H1 (cell line): ENCODE data around the gene ALDH1A3. TPM values are rescaled to one million over a fixed set of nuclear protein-coding genes. Genes with fewer than 3 reads are reported as not detected.

Experiments used
- BACH1 ChIP-seq: IDR thresholded peaks from 2 replicates; pipeline ENCODE4 v1.6.1; 2012; ENCODE audit warnings: low read length, improper control_type of control experiment
- BCL11A ChIP-seq, 2 experiments: IDR thresholded peaks; one replicate each; pipeline ENCODE4 v1.6.1; 2011; ENCODE audit warnings: low read depth in 2 of 2, low read length in 2 of 2, mild to moderate bottlenecking in 2 of 2
- CHD1 ChIP-seq: IDR thresholded peaks from 2 replicates; pipeline ENCODE4 v1.6.1; 2012; ENCODE audit warnings: low read depth, low read length, improper control_type of control experiment
- CHD7 ChIP-seq: fragments of 300-600 bp; sonication (generic); IDR thresholded peaks from 2 replicates; pipeline ENCODE4 v1.7.1; 2012; ENCODE audit warnings: low read length, moderate library complexity, mild to moderate bottlenecking, inconsistent platforms; ENCODE audit not compliant: insufficient replicate concordance
- CREB1 ChIP-seq: IDR thresholded peaks from 2 replicates; pipeline ENCODE4 v1.6.1; 2012; ENCODE audit warnings: inconsistent platforms
- HDAC2 ChIP-seq, 2 experiments: fragments of 300-600 bp in 1 of 2; sonication (generic) in 1 of 2; IDR thresholded peaks; 2 replicates each; pipeline ENCODE4 v1.6.1; 2011 to 2012; ENCODE audit warnings: low read depth in 2 of 2, low read length in 2 of 2, mild to moderate bottlenecking in 2 of 2, moderate library complexity in 2 of 2, borderline replicate concordance in 1 of 2, inconsistent platforms in 1 of 2
- MAX ChIP-seq: IDR thresholded peaks from 2 replicates; pipeline ENCODE4 v1.6.1; 2012; ENCODE audit warnings: inconsistent platforms
- RAD21 ChIP-seq, 2 experiments: IDR thresholded peaks in 1 of 2; conservative IDR thresholded peaks in 1 of 2; 2 replicates each; pipeline ENCODE4 v1.6.1; 2011; ENCODE audit warnings: low read depth in 2 of 2, low read length in 2 of 2, improper control_type of control experiment in 1 of 2, inconsistent platforms in 1 of 2, mild to moderate bottlenecking in 1 of 2, moderate library complexity in 1 of 2
- polyA plus RNA-seq, 7 experiments: library from polyadenylated mRNA; depleted of rRNA in 3 of 7; stranded (reverse) in 5 of 7; unstranded in 2 of 7; fragments of >200 nt in 5 of 7; fragments of 200-250 nt in 2 of 7; gene quantifications; 1 replicate in 5 of 7; 2 replicates in 1 of 7; 4 replicates in 1 of 7; pipeline versions ENCODE4 v1.2.1 to v1.2.3, GENCODE V29; 2011 to 2013; ENCODE audit warnings: missing spikeins in 2 of 7, mixed read lengths in 2 of 7
- total RNA-seq: library from RNA; stranded (reverse); fragmentation: NEBNext Ultra II Directional; extraction: Animal tissue kit (Norgen Biotek cat#: 25700); gene quantifications from 2 replicates; pipeline ENCODE4 v1.2.1, GENCODE V29; 2021

Gene ALDH1A3
- total and polyA plus RNA-seq, 2 of the 8 experiments (the other 6 are each of a cell fraction or from before 2014, with no cell fraction given) = 2.2 to 5.5 TPM

- TF ChIP-seq CHD7 (no peak), CREB1 (peak; percentile 50), MAX (peak; percentile 68), HDAC2 (IDR thresholded peaks at IDR 0.05; ENCODE audit: borderline replicate concordance in 1 of 2, low read depth in 2 of 2, low read length in 2 of 2) (peak in 1 of 2 experiments; percentile 43; a peak in 1 of 4 replicates), BACH1 (peak; percentile 46; the same call in 1 of the 2 replicates), RAD21 (IDR thresholded peaks at IDR 0.05 in 1 of 2, conservative IDR thresholded peaks at IDR 0.05 in 1 of 2; ENCODE audit: low read depth in 2 of 2, low read length in 2 of 2) (peak; percentile 84 to 86), BCL11A (IDR thresholded peaks at IDR 0.05; ENCODE audit: low read depth in 2 of 2, low read length in 2 of 2) (no peak), CHD1 (no peak)
These were observed 38.5 kb downstream of the ALDH1A3 start (continued) for GRCh38 chr15:100918034-100918689.
